ENCODE results near the gene APLP1. TPM values are rescaled to one million over a fixed set of nuclear protein-coding genes. Genes with fewer than 3 reads are reported as not detected.

Gene APLP1
- polyA plus RNA-seq, 1 donor (not counting 4 experiments of a cell fraction or from before 2014, with no cell fraction given), result 0.50 TPM

DNA sequence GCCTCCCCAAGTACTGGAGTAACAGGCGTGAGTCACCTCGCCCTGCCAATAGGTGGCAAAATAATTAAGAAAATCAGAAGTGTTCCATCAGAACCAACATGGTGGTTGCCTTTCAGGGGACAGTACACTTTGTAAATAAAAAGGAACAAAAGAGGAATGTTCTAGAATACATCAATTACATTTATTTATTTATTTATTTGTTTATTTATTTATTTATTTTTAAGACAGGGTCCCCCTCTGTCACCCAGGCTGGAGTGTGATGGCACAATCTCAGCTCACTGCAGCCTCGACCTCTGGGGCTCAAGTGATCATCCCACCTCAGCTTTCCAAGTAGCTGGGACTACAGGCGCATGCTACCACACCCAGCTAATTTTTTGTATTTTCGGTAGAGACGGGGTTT, 52.6 kb downstream of the APLP1 start:
- no peak for TF ChIP-seq EZH2 (IDR thresholded peaks at IDR 0.05; ENCODE audit: low read length)
- TF ChIP-seq, protein P1, sequence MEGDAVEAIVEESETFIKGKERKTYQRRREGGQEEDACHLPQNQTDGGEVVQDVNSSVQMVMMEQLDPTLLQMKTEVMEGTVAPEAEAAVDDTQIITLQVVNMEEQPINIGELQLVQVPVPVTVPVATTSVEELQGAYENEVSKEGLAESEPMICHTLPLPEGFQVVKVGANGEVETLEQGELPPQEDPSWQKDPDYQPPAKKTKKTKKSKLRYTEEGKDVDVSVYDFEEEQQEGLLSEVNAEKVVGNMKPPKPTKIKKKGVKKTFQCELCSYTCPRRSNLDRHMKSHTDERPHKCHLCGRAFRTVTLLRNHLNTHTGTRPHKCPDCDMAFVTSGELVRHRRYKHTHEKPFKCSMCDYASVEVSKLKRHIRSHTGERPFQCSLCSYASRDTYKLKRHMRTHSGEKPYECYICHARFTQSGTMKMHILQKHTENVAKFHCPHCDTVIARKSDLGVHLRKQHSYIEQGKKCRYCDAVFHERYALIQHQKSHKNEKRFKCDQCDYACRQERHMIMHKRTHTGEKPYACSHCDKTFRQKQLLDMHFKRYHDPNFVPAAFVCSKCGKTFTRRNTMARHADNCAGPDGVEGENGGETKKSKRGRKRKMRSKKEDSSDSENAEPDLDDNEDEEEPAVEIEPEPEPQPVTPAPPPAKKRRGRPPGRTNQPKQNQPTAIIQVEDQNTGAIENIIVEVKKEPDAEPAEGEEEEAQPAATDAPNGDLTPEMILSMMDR (optimal IDR thresholded peaks at IDR 0.05 in 1 of 3, IDR thresholded peaks at IDR 0.05 in 1 of 3, conservative IDR thresholded peaks at IDR 0.05 in 1 of 3; ENCODE audit: extremely low read depth in 1 of 3, insufficient read depth in 2 of 3, low read length in 3 of 3), result no peak
- H2AFZ ChIP-seq (ENCODE audit: control insufficient read depth, low read length), result no peak overlapping the region
- no peak overlapping the region for H3K9ac ChIP-seq (ENCODE audit: control insufficient read depth, extremely low read depth, insufficient read depth, low read length)
- H3K9me1 ChIP-seq (ENCODE audit: control insufficient read depth, extremely low read depth, insufficient read depth, low read length), result no peaks in the 10 kb centered on the region
- H3K9me3 ChIP-seq (ENCODE audit: control insufficient read depth, low read depth, low read length), result no peaks in the 10 kb centered on the region
- no peaks in the 10 kb centered on the region for H3K79me2 ChIP-seq (ENCODE audit: control insufficient read depth, insufficient read depth, low read length)
- no peaks in the 10 kb centered on the region for H3K27me3 ChIP-seq (ENCODE audit: control insufficient read depth, extremely low read depth, insufficient read depth, low read length)
- H3K4me3 ChIP-seq (ENCODE audit: control insufficient read depth in 2 of 3, extremely low read depth in 1 of 3, insufficient read depth in 2 of 3, low read depth in 1 of 3, low read length in 3 of 3), result no peak overlapping the region
- no peak overlapping the region for H3K4me2 ChIP-seq (ENCODE audit: control insufficient read depth, extremely low read depth, insufficient read depth, low read depth, low read length)
- no peaks in the 10 kb centered on the region for H4K20me1 ChIP-seq (ENCODE audit: control insufficient read depth, extremely low read depth, insufficient read depth, low read length)
- H3K27ac ChIP-seq (ENCODE audit: control insufficient read depth, insufficient read depth, low read length), result no peak overlapping the region
- DNase-seq (ENCODE audit: low read depth, low spot score), result no peak
- H3K4me1 ChIP-seq (ENCODE audit: control insufficient read depth, extremely low read depth, insufficient read depth, low read length), result no peaks in the 10 kb centered on the region
- dilution Hi-C loops (cut with MboI; ENCODE audit: extremely low pct_ligation_motif_present, low sequenced_read_pairs), result no loop called here
- FAIRE-seq, result no peak
- no peaks in the 10 kb centered on the region for H3K36me3 ChIP-seq (ENCODE audit: control insufficient read depth in 2 of 2, extremely low read depth in 1 of 2, insufficient read depth in 2 of 2, low read length in 2 of 2)

GRCh38 chr19:35925501-35925900, 57.1 kb downstream of the APLP1 start:
- Histone ChIP-seq H3K9ac (ENCODE audit: control insufficient read depth, extremely low read depth, insufficient read depth, low read length) (no peak overlapping the region), H3K4me1 (ENCODE audit: control insufficient read depth, extremely low read depth, insufficient read depth, low read length) (no peaks in the 10 kb centered on the region), H3K4me3 (ENCODE audit: control insufficient read depth in 2 of 3, extremely low read depth in 1 of 3, insufficient read depth in 2 of 3, low read depth in 1 of 3, low read length in 3 of 3) (no peak overlapping the region), H3K79me2 (ENCODE audit: control insufficient read depth, insufficient read depth, low read length) (no peaks in the 10 kb centered on the region), H3K27ac (ENCODE audit: control insufficient read depth, insufficient read depth, low read length) (no peak overlapping the region), H3K9me3 (ENCODE audit: control insufficient read depth, low read depth, low read length) (no peaks in the 10 kb centered on the region), H4K20me1 (ENCODE audit: control insufficient read depth, extremely low read depth, insufficient read depth, low read length) (no peaks in the 10 kb centered on the region), H3K4me2 (ENCODE audit: control insufficient read depth, extremely low read depth, insufficient read depth, low read depth, low read length) (no peak overlapping the region), H3K27me3 (ENCODE audit: control insufficient read depth, extremely low read depth, insufficient read depth, low read length) (no peaks in the 10 kb centered on the region), H2AFZ (ENCODE audit: control insufficient read depth, low read length) (no peak overlapping the region), H3K9me1 (ENCODE audit: control insufficient read depth, extremely low read depth, insufficient read depth, low read length) (no peaks in the 10 kb centered on the region), H3K36me3 (ENCODE audit: control insufficient read depth in 2 of 2, extremely low read depth in 1 of 2, insufficient read depth in 2 of 2, low read length in 2 of 2) (no peaks in the 10 kb centered on the region)
- dilution Hi-C loops (cut with MboI; ENCODE audit: extremely low pct_ligation_motif_present, low sequenced_read_pairs), result no loop called here
- TF ChIP-seq EZH2 (IDR thresholded peaks at IDR 0.05; ENCODE audit: low read length), result no peak
- TF ChIP-seq, protein P1 (optimal IDR thresholded peaks at IDR 0.05 in 1 of 3, IDR thresholded peaks at IDR 0.05 in 1 of 3, conservative IDR thresholded peaks at IDR 0.05 in 1 of 3; ENCODE audit: extremely low read depth in 1 of 3, insufficient read depth in 2 of 3, low read length in 3 of 3), result no peak
- DNase-seq (ENCODE audit: low read depth, low spot score), result no peak
- FAIRE-seq, result no peak

Measured in keratinocyte (primary cell).